ENCODE data around the gene MAST4. TPM values are rescaled to one million over a fixed set of nuclear protein-coding genes. Genes with fewer than 3 reads are reported as not detected.

Gene MAST4
- total and polyA plus RNA-seq, 2 of the 8 experiments (the other 6 are each of a cell fraction or from before 2014, with no cell fraction given): 1.5 to 2.6 TPM

DNA sequence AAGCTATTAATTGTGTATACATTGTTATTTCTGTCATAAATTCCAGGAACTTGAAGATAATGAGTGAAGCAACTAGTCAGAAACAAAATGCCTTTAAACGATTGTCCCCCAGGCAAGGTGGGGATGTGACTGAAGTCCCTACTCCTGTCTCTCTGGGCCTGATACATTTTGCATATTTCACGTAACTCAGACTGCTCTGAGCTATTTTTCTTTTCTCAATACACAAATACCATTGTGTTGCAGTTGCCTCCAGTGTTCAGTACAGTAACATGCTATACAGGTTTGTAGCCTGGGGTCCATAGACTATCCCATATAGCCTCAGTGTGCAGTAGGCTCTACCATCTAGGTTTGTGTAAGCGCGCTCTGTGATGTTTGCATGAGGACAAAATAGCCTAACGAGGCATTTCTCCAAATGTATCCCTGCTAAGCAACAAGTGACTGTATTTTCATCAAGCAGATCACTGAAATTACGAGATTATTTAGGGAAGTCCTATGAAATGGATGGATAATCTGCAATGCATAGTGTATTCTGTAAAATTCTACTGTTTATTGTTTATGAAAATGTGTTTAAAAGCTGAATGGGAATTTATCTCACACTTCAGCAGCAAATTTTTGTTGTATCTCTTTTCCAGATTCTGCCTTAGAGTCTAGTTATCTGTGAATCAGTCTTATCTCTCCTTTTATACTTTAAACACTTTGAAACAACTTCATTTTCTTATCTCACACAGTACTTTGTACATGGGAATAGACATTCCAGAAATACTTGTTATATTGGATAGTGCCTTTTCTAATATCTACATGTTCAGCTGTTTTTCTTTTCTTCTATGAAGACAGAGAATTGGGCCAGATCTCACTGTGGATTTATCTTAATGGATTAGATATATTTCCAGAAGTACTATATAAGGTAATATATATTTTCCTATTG lies 449.9 kb downstream of the MAST4 start:
- Histone ChIP-seq H3K27ac (ENCODE audit: low read depth, low read length) (no peak overlapping the region), H4K5ac (ENCODE audit: insufficient read length, low read depth, low read length) (no peak overlapping the region), H3K4ac (replicated peaks; ENCODE audit: insufficient read length, low read depth, low read length) (no peak overlapping the region), H3K18ac (ENCODE audit: extremely low read depth, low read length) (no peak overlapping the region), H2AFZ (ENCODE audit: low read length) (no peak overlapping the region), H3K27me3 (replicated peaks in 1 of 4; ENCODE audit: control insufficient read depth in 3 of 4, extremely low read depth in 1 of 4, insufficient read depth in 3 of 4, low read length in 3 of 4) (peaks cover 0 to 1% (median under 1%) of the 10 kb centered on the region in 4 experiments; a peak in 4 of 7 replicates), H4K8ac (ENCODE audit: extremely low read depth, insufficient read depth, low read length) (no peak overlapping the region), H3K9ac (replicated peaks in 1 of 4; ENCODE audit: extremely low read depth in 1 of 4, low read depth in 3 of 4, low read length in 3 of 4) (no peak overlapping the region), H3K4me1 (replicated peaks in 1 of 4; ENCODE audit: control insufficient read depth in 3 of 4, insufficient read depth in 4 of 4, low read length in 3 of 4) (peaks cover 0 to 6% (median 1%) of the 10 kb centered on the region in 4 experiments; a peak in 3 of 7 replicates), H2AK5ac (ENCODE audit: low read depth, low read length) (no peak overlapping the region), H4K20me1 (replicated peaks in 1 of 2; ENCODE audit: control insufficient read depth in 1 of 2, insufficient read depth in 2 of 2, low read length in 2 of 2) (no peaks in the 10 kb centered on the region), H3K79me1 (ENCODE audit: low read depth, low read length) (no peaks in the 10 kb centered on the region), H2BK5ac (ENCODE audit: low read depth, low read length) (no peak overlapping the region), H3K23me2 (ENCODE audit: low read depth, low read length) (no peaks in the 10 kb centered on the region), H3K14ac (ENCODE audit: insufficient read length) (no peak overlapping the region), H2BK12ac (ENCODE audit: low read depth, low read length) (no peak overlapping the region), H2BK15ac (ENCODE audit: low read length) (no peak overlapping the region), H4K91ac (replicated peaks; ENCODE audit: insufficient read length, low read length) (no peak overlapping the region), H3K9me3 (ENCODE audit: insufficient read depth in 2 of 2, low read depth in 1 of 2, low read length in 1 of 2) (no peaks in the 10 kb centered on the region), H3K4me2 (ENCODE audit: insufficient read depth in 1 of 2, low read depth in 2 of 2, low read length in 2 of 2) (no peak overlapping the region), H3K56ac (replicated peaks; ENCODE audit: insufficient read length, low read depth, low read length) (no peak overlapping the region), H3K4me3 (ENCODE audit: extremely low read depth in 1 of 4, insufficient read depth in 2 of 4, low read depth in 3 of 4, low read length in 4 of 4) (no peak overlapping the region), H3K79me2 (ENCODE audit: control insufficient read depth in 1 of 2, insufficient read depth in 2 of 2, low read length in 2 of 2) (no peaks in the 10 kb centered on the region), H3K23ac (ENCODE audit: insufficient read length) (no peak overlapping the region), H2BK120ac (replicated peaks; ENCODE audit: low read depth, low read length) (no peak overlapping the region), H3K36me3 (ENCODE audit: control insufficient read depth in 2 of 4, insufficient read depth in 4 of 4, low read length in 3 of 4) (no peaks in the 10 kb centered on the region), H2BK20ac (ENCODE audit: low read length) (no peak overlapping the region)
- FAIRE-seq: no peak
- ChIA-PET POLR2A (ENCODE audit: partially characterized antibody) (no interaction called here), CTCF (ENCODE audit: partially characterized antibody) (interaction anchor here (0.9 to 1.3 kb wide), 3 partner anchors 12 to 35 kb away, joined by 3 to 4 read pairs (median 3); no protein-coding TSS in a partner anchor)
- WGBS, 2 experiments (ENCODE audit: extremely low coverage in 1 of 2, insufficient coverage in 1 of 2, insufficient read length in 1 of 2, insufficient replicate concordance in 2 of 2, low coverage in 1 of 2, low lambda C conversion rate in 2 of 2, missing lambda C conversion rate in 1 of 2): 97% methylated on average over 6 of the region's 6 CpGs; no CpG with 5 or more reads in 1 of the 2 experiments
- no peak for DNase-seq (ENCODE audit: low read depth in 1 of 2, low spot score in 2 of 2)
- TF ChIP-seq, protein P1, sequence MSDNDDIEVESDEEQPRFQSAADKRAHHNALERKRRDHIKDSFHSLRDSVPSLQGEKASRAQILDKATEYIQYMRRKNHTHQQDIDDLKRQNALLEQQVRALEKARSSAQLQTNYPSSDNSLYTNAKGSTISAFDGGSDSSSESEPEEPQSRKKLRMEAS (IDR thresholded peaks at IDR 0.05): no peak
- no peak for TF ChIP-seq CHD2 (IDR thresholded peaks at IDR 0.05; ENCODE audit: low read length)

All from H1 (cell line).